ENCODE data around the gene KCNE3. TPM values are rescaled to one million over a fixed set of nuclear protein-coding genes. Genes with fewer than 3 reads are reported as not detected.

KCNE3 gene
- total RNA-seq, 1 experiment from 2014 or later: 0.52 TPM

DNA sequence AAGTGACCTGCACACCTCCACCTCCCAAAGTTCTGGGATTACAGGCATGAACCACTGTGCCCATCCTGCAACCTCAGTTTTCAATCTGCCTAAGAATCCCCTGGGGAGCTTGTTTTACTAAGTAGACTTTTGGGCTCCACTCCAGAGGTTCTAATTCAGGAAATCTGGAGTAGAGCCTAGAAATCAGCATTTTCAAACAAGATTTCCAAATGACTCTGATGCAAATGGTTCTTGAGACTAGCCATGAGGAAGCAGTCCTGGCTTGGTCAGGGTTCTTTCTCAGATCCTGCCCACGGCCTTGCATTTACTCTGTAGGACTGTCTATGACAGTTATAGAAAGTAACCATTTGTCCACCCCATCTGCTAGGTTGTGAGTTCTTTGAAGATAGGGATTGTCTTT, 1.6 kb upstream of the KCNE3 start:
- H3K9me3 ChIP-seq (ENCODE audit: insufficient read depth, low read depth): no peaks in the 10 kb centered on the region
- H3K27ac ChIP-seq: no peak overlapping the region
- H3K36me3 ChIP-seq (ENCODE audit: low read depth): no peaks in the 10 kb centered on the region
- H3K4me3 ChIP-seq: no peak overlapping the region
- BruUV-seq (replicated peaks): no TSS peak
- no peak overlapping the region for H3K4me2 ChIP-seq
- H2AFZ ChIP-seq: no peak overlapping the region
- no peaks in the 10 kb centered on the region for H3K79me2 ChIP-seq (ENCODE audit: low read depth)
- no peaks in the 10 kb centered on the region; the same call in 1 of the 2 replicates for H3F3A ChIP-seq (ENCODE audit: insufficient read depth, low read depth)
- ChIA-PET POLR2A (ENCODE audit: unreplicated experiment) (no interaction called here), CTCF (no interaction called here)
- H3K9me2 ChIP-seq (ENCODE audit: insufficient read depth): no peaks in the 10 kb centered on the region
- TF ChIP-seq, protein P1, sequence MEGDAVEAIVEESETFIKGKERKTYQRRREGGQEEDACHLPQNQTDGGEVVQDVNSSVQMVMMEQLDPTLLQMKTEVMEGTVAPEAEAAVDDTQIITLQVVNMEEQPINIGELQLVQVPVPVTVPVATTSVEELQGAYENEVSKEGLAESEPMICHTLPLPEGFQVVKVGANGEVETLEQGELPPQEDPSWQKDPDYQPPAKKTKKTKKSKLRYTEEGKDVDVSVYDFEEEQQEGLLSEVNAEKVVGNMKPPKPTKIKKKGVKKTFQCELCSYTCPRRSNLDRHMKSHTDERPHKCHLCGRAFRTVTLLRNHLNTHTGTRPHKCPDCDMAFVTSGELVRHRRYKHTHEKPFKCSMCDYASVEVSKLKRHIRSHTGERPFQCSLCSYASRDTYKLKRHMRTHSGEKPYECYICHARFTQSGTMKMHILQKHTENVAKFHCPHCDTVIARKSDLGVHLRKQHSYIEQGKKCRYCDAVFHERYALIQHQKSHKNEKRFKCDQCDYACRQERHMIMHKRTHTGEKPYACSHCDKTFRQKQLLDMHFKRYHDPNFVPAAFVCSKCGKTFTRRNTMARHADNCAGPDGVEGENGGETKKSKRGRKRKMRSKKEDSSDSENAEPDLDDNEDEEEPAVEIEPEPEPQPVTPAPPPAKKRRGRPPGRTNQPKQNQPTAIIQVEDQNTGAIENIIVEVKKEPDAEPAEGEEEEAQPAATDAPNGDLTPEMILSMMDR (conservative IDR thresholded peaks at IDR 0.05): no peak
- no peak for TF ChIP-seq EZH2 (IDR thresholded peaks at IDR 0.05; ENCODE audit: low read depth)
- H3K27me3 ChIP-seq (ENCODE audit: insufficient read depth, low read depth): no peaks in the 10 kb centered on the region
- intact Hi-C loops (cut with micrococcal nuclease; ENCODE audit: unreplicated experiment): no loop called here
- H4K20me1 ChIP-seq (ENCODE audit: insufficient read depth): no peaks in the 10 kb centered on the region
- peaks cover 10% of the 10 kb centered on the region for H3K4me1 ChIP-seq (replicated peaks; ENCODE audit: insufficient read depth)
- no peak for DNase-seq

- DNase-seq: no peak
- no peaks in the 10 kb centered on the region for H4K20me1 ChIP-seq (ENCODE audit: insufficient read depth)
- no peaks in the 10 kb centered on the region for H3K36me3 ChIP-seq (ENCODE audit: low read depth)
- no peak overlapping the region for H3K4me2 ChIP-seq
- no peak overlapping the region for H3K4me3 ChIP-seq
- H3F3A ChIP-seq (ENCODE audit: insufficient read depth, low read depth): no peaks in the 10 kb centered on the region; the same call in 1 of the 2 replicates
- no peaks in the 10 kb centered on the region for H3K9me3 ChIP-seq (ENCODE audit: insufficient read depth, low read depth)
- TF ChIP-seq, protein P1 (conservative IDR thresholded peaks at IDR 0.05): no peak
- TF ChIP-seq EZH2 (IDR thresholded peaks at IDR 0.05; ENCODE audit: low read depth): no peak
- CTCF ChIA-PET: interaction anchor here (0.6 kb wide), 1 partner anchor 19 kb away, joined by 3 read pairs; no protein-coding TSS in a partner anchor
- POLR2A ChIA-PET (ENCODE audit: unreplicated experiment): no interaction called here
- H3K27me3 ChIP-seq (ENCODE audit: insufficient read depth, low read depth): no peaks in the 10 kb centered on the region
- no peak overlapping the region for H3K27ac ChIP-seq
- BruUV-seq (replicated peaks): no TSS peak
- intact Hi-C loops (cut with micrococcal nuclease; ENCODE audit: unreplicated experiment): no loop called here
- H2AFZ ChIP-seq: no peak overlapping the region
- peaks cover 10% of the 10 kb centered on the region for H3K4me1 ChIP-seq (replicated peaks; ENCODE audit: insufficient read depth)
- H3K79me2 ChIP-seq (ENCODE audit: low read depth): no peaks in the 10 kb centered on the region
- H3K9me2 ChIP-seq (ENCODE audit: insufficient read depth): no peaks in the 10 kb centered on the region
Measured at GRCh38 chr11:74468521-74468920, 1.2 kb upstream of the KCNE3 start.

GRCh38 chr11:74468058-74468457, 709 bp upstream of the KCNE3 start:
- POLR2A ChIA-PET (ENCODE audit: unreplicated experiment): no interaction called here
- Histone ChIP-seq H3K79me2 (ENCODE audit: low read depth) (no peaks in the 10 kb centered on the region), H4K20me1 (ENCODE audit: insufficient read depth) (no peaks in the 10 kb centered on the region), H3F3A (ENCODE audit: insufficient read depth, low read depth) (no peaks in the 10 kb centered on the region; the same call in 1 of the 2 replicates), H2AFZ (no peak overlapping the region), H3K4me2 (no peak overlapping the region), H3K4me1 (replicated peaks; ENCODE audit: insufficient read depth) (peaks cover 10% of the 10 kb centered on the region), H3K27me3 (ENCODE audit: insufficient read depth, low read depth) (no peaks in the 10 kb centered on the region), H3K36me3 (ENCODE audit: low read depth) (no peaks in the 10 kb centered on the region), H3K27ac (no peak overlapping the region), H3K4me3 (no peak overlapping the region), H3K9me2 (ENCODE audit: insufficient read depth) (no peaks in the 10 kb centered on the region), H3K9me3 (ENCODE audit: insufficient read depth, low read depth) (no peaks in the 10 kb centered on the region)
- BruUV-seq (replicated peaks): no TSS peak
- intact Hi-C loops (cut with micrococcal nuclease; ENCODE audit: unreplicated experiment): no loop called here
- no peak for DNase-seq
- TF ChIP-seq EZH2 (IDR thresholded peaks at IDR 0.05; ENCODE audit: low read depth): no peak
- TF ChIP-seq, protein P1 (conservative IDR thresholded peaks at IDR 0.05): no peak
- CTCF ChIA-PET: interaction anchor here (0.6 kb wide), 1 partner anchor 19 kb away, joined by 3 read pairs; no protein-coding TSS in a partner anchor
